Nephron (organoid): ENCODE data around the gene CSAD.

Source experiments
- H3K27ac Mint-ChIP-seq, 3 experiments: 2 replicates each; pipeline ENCODE4 v1.8.0; 2020; ENCODE audit warnings: mixed read lengths in 3 of 3, mild to moderate bottlenecking in 2 of 3, moderate library complexity in 1 of 3
- H3K27me3 Mint-ChIP-seq: 2 replicates; pipeline ENCODE4 v1.8.0; 2021; ENCODE audit warnings: low read depth, mild to moderate bottlenecking, moderate library complexity, mixed read lengths
- H3K36me3 Mint-ChIP-seq: 2 replicates; pipeline ENCODE4 v1.8.0; 2020; ENCODE audit warnings: low read depth, mixed read lengths
- H3K4me1 Mint-ChIP-seq: 2 replicates; pipeline ENCODE4 v1.8.0; 2020; ENCODE audit warnings: mixed read lengths
- H3K4me3 Mint-ChIP-seq, 3 experiments: 2 replicates each; pipeline ENCODE4 v1.8.0; 2020; ENCODE audit warnings: mild to moderate bottlenecking in 3 of 3, mixed read lengths in 3 of 3, moderate library complexity in 2 of 3
- H3K9me3 Mint-ChIP-seq: 2 replicates; pipeline ENCODE4 v1.8.0; 2020; ENCODE audit warnings: mixed read lengths
- TF ChIP-seq, protein P1 (sequence below), 3 experiments: fragments of 200-600 bp; sonication (generic); IDR thresholded peaks; one replicate each; pipeline ENCODE4 v1.5.0; 2021; ENCODE audit warnings: antibody characterized with exemption in 3 of 3; ENCODE audit not compliant: unreplicated experiment in 3 of 3

The CSAD gene

DNA sequence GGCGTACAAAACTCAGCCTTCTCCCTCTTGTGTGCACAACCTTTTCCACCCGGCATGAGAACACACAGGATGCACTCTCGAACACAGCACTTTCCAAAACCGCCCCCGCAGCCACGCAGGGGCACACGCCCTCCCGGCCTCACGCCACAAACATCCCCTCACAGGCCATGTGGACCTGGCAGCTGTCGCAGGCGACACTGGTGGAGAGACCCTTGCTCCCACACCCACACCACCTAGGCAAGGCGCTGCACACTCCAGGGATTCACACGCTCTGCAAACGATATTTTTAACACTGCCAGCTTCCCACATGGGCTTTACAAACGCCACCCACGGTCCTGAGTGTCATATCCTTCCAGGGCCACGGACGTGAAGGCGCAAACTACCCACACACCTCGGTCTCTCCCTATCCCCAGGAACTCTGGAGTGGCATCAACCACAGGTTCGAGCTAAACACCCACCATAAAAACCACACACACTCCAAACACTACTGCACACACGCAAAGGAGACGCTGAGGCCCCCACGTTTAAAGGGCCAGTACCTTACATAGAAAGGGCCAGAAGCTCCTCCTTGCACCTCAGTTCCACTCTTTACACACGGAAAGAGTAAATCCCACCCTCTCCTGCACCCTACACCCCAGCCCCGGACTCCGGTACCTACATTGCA, 38.7 kb upstream of the CSAD start:
- Mint-ChIP-seq H3K27ac (peak overlapping the region; percentile 87 to 89 (median 88)), H3K9me3 (no peaks in the 10 kb centered on the region)

DNA sequence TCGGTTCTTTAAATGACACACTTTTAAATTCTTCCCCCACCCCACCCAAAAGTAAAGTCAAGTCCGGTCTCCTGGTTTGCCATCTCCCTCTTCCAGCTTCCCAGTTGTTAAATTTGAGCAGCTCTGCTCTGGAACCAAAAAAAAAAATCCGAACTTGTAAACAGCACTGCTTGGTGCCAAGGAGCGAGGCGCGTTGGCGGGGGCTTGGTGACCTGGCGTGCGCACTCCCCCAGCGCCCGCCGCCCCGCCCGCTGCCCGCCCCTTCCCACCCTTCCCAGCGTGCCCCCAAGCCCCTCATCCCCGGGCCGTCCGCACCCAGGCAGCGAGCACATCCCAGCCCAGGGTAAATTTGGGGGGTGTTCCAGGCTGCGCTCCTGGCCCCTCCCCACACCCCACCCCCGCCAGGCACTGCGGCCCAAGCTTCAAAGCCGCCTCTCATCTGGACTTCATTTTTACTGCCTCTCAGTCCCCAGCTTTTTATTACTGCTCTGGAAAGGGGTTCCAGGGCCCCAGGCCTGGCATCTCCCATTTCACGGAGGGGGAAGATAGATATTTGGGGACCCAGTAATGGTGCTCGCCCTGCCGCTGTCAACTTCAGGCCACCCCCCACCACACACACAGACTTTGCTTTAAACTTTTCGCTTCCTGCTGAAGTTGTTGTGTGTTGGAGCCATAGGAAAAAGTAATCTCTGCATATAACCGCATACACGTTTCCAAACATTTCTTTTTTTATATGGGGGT, 38.0 kb upstream of the CSAD start:
- H3K4me3 Mint-ChIP-seq: peak overlapping the region; percentile 91 to 97 (median 93)
- TF ChIP-seq, protein P1, sequence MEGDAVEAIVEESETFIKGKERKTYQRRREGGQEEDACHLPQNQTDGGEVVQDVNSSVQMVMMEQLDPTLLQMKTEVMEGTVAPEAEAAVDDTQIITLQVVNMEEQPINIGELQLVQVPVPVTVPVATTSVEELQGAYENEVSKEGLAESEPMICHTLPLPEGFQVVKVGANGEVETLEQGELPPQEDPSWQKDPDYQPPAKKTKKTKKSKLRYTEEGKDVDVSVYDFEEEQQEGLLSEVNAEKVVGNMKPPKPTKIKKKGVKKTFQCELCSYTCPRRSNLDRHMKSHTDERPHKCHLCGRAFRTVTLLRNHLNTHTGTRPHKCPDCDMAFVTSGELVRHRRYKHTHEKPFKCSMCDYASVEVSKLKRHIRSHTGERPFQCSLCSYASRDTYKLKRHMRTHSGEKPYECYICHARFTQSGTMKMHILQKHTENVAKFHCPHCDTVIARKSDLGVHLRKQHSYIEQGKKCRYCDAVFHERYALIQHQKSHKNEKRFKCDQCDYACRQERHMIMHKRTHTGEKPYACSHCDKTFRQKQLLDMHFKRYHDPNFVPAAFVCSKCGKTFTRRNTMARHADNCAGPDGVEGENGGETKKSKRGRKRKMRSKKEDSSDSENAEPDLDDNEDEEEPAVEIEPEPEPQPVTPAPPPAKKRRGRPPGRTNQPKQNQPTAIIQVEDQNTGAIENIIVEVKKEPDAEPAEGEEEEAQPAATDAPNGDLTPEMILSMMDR (IDR thresholded peaks at IDR 0.05; ENCODE audit: unreplicated experiment in 3 of 3): no peak
- H3K4me1 Mint-ChIP-seq: peaks cover 55% of the 10 kb centered on the region

More for the DNA sequence above, 38.7 kb upstream of the CSAD start:
- H3K27me3 Mint-ChIP-seq: peaks cover 9% of the 10 kb centered on the region
- H3K4me3 Mint-ChIP-seq: peak overlapping the region; percentile 91 to 97 (median 93)
- peaks cover 8% of the 10 kb centered on the region for H3K36me3 Mint-ChIP-seq
- peaks cover 62% of the 10 kb centered on the region for H3K4me1 Mint-ChIP-seq
- TF ChIP-seq, protein P1 (IDR thresholded peaks at IDR 0.05; ENCODE audit: unreplicated experiment in 3 of 3): no peak

DNA sequence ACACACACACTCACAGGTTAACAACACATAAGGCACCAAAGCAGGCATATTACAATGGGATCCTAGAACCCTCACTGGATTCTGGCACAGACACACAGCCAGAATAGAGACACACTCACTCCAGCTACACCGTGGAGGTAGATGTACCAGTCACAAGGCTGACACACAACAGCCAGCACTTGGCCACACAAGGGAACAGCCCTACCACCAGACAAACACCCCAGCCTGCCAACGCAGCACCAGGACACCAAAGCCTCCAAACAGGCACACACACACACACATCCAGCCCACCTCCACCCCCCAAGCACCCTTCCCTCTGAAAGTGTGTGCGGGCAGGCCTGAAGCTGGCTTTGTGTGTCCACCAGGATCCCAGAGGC, 37.2 kb upstream of the CSAD start:
- peaks cover 9% of the 10 kb centered on the region for H3K27me3 Mint-ChIP-seq
- TF ChIP-seq, protein P1 (IDR thresholded peaks at IDR 0.05; ENCODE audit: unreplicated experiment in 3 of 3): no peak
- no peaks in the 10 kb centered on the region for H3K9me3 Mint-ChIP-seq
- peak overlapping the region; percentile 87 to 97 (median 91) for H3K4me3 Mint-ChIP-seq
- peaks cover 46% of the 10 kb centered on the region for H3K4me1 Mint-ChIP-seq
- H3K36me3 Mint-ChIP-seq: peaks cover 11% of the 10 kb centered on the region
- peak overlapping the region; percentile 85 to 92 (median 87) for H3K27ac Mint-ChIP-seq

More for the DNA sequence above, 38.0 kb upstream of the CSAD start:
- peaks cover 9% of the 10 kb centered on the region for H3K27me3 Mint-ChIP-seq
- no peaks in the 10 kb centered on the region for H3K9me3 Mint-ChIP-seq
- peaks cover 10% of the 10 kb centered on the region for H3K36me3 Mint-ChIP-seq
- peak overlapping the region; percentile 87 to 92 (median 88) for H3K27ac Mint-ChIP-seq

DNA sequence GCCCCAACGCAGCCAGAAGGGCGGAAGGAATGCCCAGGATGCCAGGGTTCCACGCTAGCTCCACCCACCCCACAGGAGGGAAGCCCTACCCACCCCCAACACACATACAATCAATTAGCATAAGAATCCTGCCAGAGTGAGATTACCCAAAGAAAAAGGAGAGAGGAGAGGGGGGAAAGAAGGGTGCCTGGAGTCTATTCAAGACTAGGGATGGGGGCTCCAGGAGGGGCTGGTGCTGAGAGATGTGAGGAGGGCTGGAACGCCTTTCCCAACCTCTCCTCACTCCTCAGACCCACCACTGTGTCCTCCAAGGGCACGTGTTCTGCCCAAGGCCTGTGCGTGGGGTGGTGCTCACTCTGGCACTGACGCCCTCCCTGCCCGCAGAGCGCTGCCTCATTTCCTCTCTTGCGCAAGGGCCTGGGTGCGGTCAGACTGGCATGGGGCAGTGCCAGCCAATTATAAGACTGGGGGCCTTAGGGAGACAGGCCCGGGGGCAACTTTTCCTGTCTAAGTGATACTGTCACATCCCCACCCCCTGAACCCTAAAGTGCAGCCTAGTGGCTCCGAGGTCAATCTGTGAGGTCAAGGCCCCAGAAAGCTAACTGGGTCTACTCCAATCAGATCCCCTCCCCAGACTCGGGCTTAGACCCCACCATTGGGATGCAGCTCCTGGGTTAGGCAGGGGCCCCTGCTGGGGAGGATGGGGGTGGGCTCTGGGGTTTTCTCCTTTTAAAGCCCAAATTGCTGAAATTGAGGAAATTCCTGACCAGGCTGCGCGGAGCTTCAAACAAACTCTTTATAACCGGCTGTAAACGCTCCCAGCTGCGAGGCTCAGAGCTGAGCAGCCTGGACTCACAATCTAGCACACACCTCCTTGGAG, 36.6 kb upstream of the CSAD start:
- Mint-ChIP-seq H3K27ac (peak overlapping the region; percentile 85 to 92 (median 87)), H3K4me3 (peak overlapping the region; percentile 87 to 97 (median 91)), H3K9me3 (no peaks in the 10 kb centered on the region), H3K36me3 (peaks cover 17% of the 10 kb centered on the region), H3K27me3 (peaks cover 9% of the 10 kb centered on the region), H3K4me1 (peaks cover 40% of the 10 kb centered on the region)
- TF ChIP-seq, protein P1 (IDR thresholded peaks at IDR 0.05; ENCODE audit: unreplicated experiment in 3 of 3): no peak

DNA sequence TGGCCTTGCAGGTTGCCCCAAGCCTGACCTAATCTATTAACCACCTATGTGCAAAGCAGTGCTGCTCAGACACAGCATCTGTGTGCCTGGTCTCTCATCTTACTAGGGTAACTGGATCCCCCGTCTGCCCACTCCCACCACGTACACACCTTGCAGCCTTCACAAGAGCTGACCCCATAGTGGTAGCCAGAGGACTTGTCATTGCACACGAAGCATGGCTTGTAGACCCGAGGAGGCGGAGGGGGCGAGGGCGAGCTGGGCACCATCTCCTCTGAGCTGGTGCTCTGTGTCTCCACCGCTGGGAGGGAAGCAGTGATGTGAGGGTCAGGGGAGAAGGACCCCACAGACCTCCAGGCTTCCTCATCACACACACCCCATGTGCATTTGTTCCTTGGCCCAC, 34.8 kb upstream of the CSAD start:
- Mint-ChIP-seq H3K9me3 (no peaks in the 10 kb centered on the region), H3K36me3 (peaks cover 24% of the 10 kb centered on the region), H3K27me3 (peaks cover 9% of the 10 kb centered on the region), H3K4me3 (peak overlapping the region in 1 of 3 experiments; percentile 4), H3K27ac (peak overlapping the region in 2 of 3 experiments; percentile 11 to 50), H3K4me1 (peaks cover 35% of the 10 kb centered on the region)
- TF ChIP-seq, protein P1 (IDR thresholded peaks at IDR 0.05; ENCODE audit: unreplicated experiment in 3 of 3): no peak
